Keratinocyte (primary cell): ENCODE data around the gene SLC7A11. TPM values are rescaled to one million over a fixed set of nuclear protein-coding genes. Genes with fewer than 3 reads are reported as not detected.

Experiments
- DNase-seq: peaks from one replicate; pipeline ENCODE4 v3.0.0-alpha.2; 2011; ENCODE audit warnings: low read depth, missing footprints, low spot score
- FAIRE-seq: peaks from 2 replicates; lab custom pipeline; 2011; peaks lifted over from hg19 to GRCh38; lab: Jason Lieb, UNC
- H2AFZ ChIP-seq: 2 replicates; pipeline ENCODE4 v1.6.0; 2012; ENCODE audit warnings: low read length, control low read depth, inconsistent platforms; ENCODE audit not compliant: control insufficient read depth
- H3K27ac ChIP-seq: 2 replicates; pipeline ENCODE4 v1.5.1; 2011; ENCODE audit warnings: low read length; ENCODE audit not compliant: control insufficient read depth, insufficient read depth
- H3K27me3 ChIP-seq: 3 replicates; pipeline ENCODE4 v1.6.0; 2011; ENCODE audit warnings: low read length; ENCODE audit not compliant: control insufficient read depth, insufficient read depth; ENCODE audit errors: extremely low read depth
- H3K36me3 ChIP-seq, 2 experiments: 2 replicates in 1 of 2; 3 replicates in 1 of 2; pipeline ENCODE4 v1.5.1; 2011; ENCODE audit warnings: low read length in 2 of 2, mild to moderate bottlenecking in 1 of 2; ENCODE audit not compliant: control insufficient read depth in 2 of 2, insufficient read depth in 2 of 2; ENCODE audit errors: extremely low read depth in 1 of 2
- H3K4me1 ChIP-seq: 3 replicates; pipeline ENCODE4 v1.5.1; 2011; ENCODE audit warnings: low read length; ENCODE audit not compliant: control insufficient read depth, insufficient read depth; ENCODE audit errors: extremely low read depth
- H3K4me2 ChIP-seq: 3 replicates; pipeline ENCODE4 v1.6.0; 2011; ENCODE audit warnings: low read depth, low read length; ENCODE audit not compliant: control insufficient read depth, insufficient read depth; ENCODE audit errors: extremely low read depth
- H3K4me3 ChIP-seq, 3 experiments: fragments of 200-600 bp in 1 of 3; sonication (generic) in 1 of 3; 2 replicates in 2 of 3; 3 replicates in 1 of 3; pipeline ENCODE4 v1.5.1; 2011 to 2016; ENCODE audit warnings: low read length in 3 of 3, mild to moderate bottlenecking in 3 of 3, control low read depth in 2 of 3, inconsistent platforms in 1 of 3, low read depth in 1 of 3, mixed read lengths in 1 of 3, mixed run types in 1 of 3, moderate library complexity in 1 of 3; ENCODE audit not compliant: control insufficient read depth in 2 of 3, insufficient read depth in 2 of 3; ENCODE audit errors: extremely low read depth in 1 of 3
- H3K79me2 ChIP-seq: 2 replicates; pipeline ENCODE4 v1.6.0; 2012; ENCODE audit warnings: low read length; ENCODE audit not compliant: control insufficient read depth, insufficient read depth
- H3K9ac ChIP-seq: 3 replicates; pipeline ENCODE4 v1.6.0; 2011; ENCODE audit warnings: low read length; ENCODE audit not compliant: control insufficient read depth, insufficient read depth; ENCODE audit errors: extremely low read depth
- H3K9me1 ChIP-seq: 3 replicates; pipeline ENCODE4 v1.6.0; 2011; ENCODE audit warnings: low read length; ENCODE audit not compliant: control insufficient read depth, insufficient read depth; ENCODE audit errors: extremely low read depth
- H3K9me3 ChIP-seq: 2 replicates; pipeline ENCODE4 v1.5.1; 2012; ENCODE audit warnings: low read depth, low read length; ENCODE audit not compliant: control insufficient read depth
- H4K20me1 ChIP-seq: 3 replicates; pipeline ENCODE4 v1.6.0; 2011; ENCODE audit warnings: low read length; ENCODE audit not compliant: control insufficient read depth, insufficient read depth; ENCODE audit errors: extremely low read depth
- EZH2 ChIP-seq: IDR thresholded peaks from one replicate; pipeline ENCODE4 v1.6.1; 2012; ENCODE audit warnings: inconsistent platforms, mild to moderate bottlenecking, low read length, moderate library complexity
- dilution Hi-C: fragments of 300-500 bp; cut with MboI; formaldehyde crosslinking; loops from one replicate; pipeline ENCODE4 v1.7.0; 2020; ENCODE audit warnings: low sequenced_read_pairs; ENCODE audit not compliant: extremely low pct_ligation_motif_present
- polyA plus RNA-seq, 5 experiments: library from polyadenylated mRNA; depleted of rRNA in 3 of 5; stranded (reverse) in 3 of 5; stranded (forward) in 1 of 5; unstranded in 1 of 5; fragments of >200 nt; gene quantifications; 1 replicate in 1 of 5; 2 replicates in 3 of 5; 3 replicates in 1 of 5; pipeline versions ENCODE4 v1.2.1 to v1.2.3, GENCODE V29; 2011 to 2012; ENCODE audit warnings: missing spikeins in 2 of 5, low read depth in 1 of 5, low replicate concordance in 1 of 5
- TF ChIP-seq, protein P1 (sequence below), 3 experiments: IDR thresholded peaks in 1 of 3; conservative IDR thresholded peaks in 1 of 3; optimal IDR thresholded peaks in 1 of 3; 2 replicates in 2 of 3; 3 replicates in 1 of 3; pipeline versions ENCODE3 to v1.5.1; 2011; ENCODE audit warnings: low read length in 3 of 3, mild to moderate bottlenecking in 3 of 3, moderate library complexity in 2 of 3, control low read depth in 1 of 3, inconsistent platforms in 1 of 3; ENCODE audit not compliant: insufficient read depth in 2 of 3; ENCODE audit errors: extremely low read depth in 1 of 3

SLC7A11 gene
- polyA plus RNA-seq, 1 donor (not counting 4 experiments of a cell fraction or from before 2014, with no cell fraction given) = 8.4 TPM

DNA sequence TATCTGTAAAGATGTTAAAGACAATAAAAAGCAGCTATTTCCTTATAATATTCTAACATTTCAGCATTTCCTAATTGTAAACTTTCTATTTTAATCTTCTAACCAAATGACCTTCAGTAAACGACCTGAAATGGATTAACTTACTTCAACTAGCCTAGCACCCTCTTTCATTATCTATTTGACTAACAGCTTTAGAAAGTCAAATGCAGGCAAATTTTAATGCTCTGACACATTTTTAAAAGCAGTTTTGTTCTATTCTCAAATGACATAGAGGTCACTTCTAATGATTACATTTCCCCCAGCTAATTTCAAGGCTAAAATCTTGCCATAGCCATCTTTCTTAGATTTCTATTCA lies 41.9 kb downstream of the SLC7A11 start:
- FAIRE-seq (no peak), DNase-seq (no peak)

GRCh38 chr4:138199568-138200235 lies 42.4 kb downstream of the SLC7A11 start:
- Histone ChIP-seq H3K36me3 (peaks cover 0 to 15% of the 10 kb centered on the region in 2 experiments), H3K27me3 (no peaks in the 10 kb centered on the region), H3K27ac (peak overlapping the region; percentile 87), H3K4me3 (peak overlapping the region in 2 of 3 experiments; percentile 46 to 61), H3K4me1 (peaks cover 22% of the 10 kb centered on the region), H3K9me3 (no peaks in the 10 kb centered on the region), H3K9me1 (peaks cover 2% of the 10 kb centered on the region), H3K9ac (peak overlapping the region; percentile 63), H3K4me2 (peak overlapping the region; percentile 91), H3K79me2 (no peaks in the 10 kb centered on the region), H2AFZ (peak overlapping the region; percentile 94), H4K20me1 (no peaks in the 10 kb centered on the region)
- DNase-seq = peak; percentile 49
- dilution Hi-C loops = no loop called here
- FAIRE-seq = peak; percentile 99
- no peak for TF ChIP-seq EZH2

More for the DNA sequence above, 41.9 kb downstream of the SLC7A11 start:
- Histone ChIP-seq H3K36me3 (peaks cover 0 to 15% of the 10 kb centered on the region in 2 experiments), H2AFZ (peak overlapping the region; percentile 47), H4K20me1 (no peaks in the 10 kb centered on the region), H3K27me3 (no peaks in the 10 kb centered on the region), H3K4me2 (peak overlapping the region; percentile 91), H3K79me2 (no peaks in the 10 kb centered on the region), H3K9me1 (peaks cover 2% of the 10 kb centered on the region), H3K27ac (peak overlapping the region; percentile 87), H3K4me3 (peak overlapping the region in 1 of 3 experiments; percentile 61), H3K4me1 (peaks cover 22% of the 10 kb centered on the region), H3K9ac (peak overlapping the region; percentile 63), H3K9me3 (no peaks in the 10 kb centered on the region)
- TF ChIP-seq EZH2 = no peak
- TF ChIP-seq, protein P1, sequence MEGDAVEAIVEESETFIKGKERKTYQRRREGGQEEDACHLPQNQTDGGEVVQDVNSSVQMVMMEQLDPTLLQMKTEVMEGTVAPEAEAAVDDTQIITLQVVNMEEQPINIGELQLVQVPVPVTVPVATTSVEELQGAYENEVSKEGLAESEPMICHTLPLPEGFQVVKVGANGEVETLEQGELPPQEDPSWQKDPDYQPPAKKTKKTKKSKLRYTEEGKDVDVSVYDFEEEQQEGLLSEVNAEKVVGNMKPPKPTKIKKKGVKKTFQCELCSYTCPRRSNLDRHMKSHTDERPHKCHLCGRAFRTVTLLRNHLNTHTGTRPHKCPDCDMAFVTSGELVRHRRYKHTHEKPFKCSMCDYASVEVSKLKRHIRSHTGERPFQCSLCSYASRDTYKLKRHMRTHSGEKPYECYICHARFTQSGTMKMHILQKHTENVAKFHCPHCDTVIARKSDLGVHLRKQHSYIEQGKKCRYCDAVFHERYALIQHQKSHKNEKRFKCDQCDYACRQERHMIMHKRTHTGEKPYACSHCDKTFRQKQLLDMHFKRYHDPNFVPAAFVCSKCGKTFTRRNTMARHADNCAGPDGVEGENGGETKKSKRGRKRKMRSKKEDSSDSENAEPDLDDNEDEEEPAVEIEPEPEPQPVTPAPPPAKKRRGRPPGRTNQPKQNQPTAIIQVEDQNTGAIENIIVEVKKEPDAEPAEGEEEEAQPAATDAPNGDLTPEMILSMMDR (optimal IDR thresholded peaks at IDR 0.05 in 1 of 3, IDR thresholded peaks at IDR 0.05 in 1 of 3, conservative IDR thresholded peaks at IDR 0.05 in 1 of 3; ENCODE audit: extremely low read depth in 1 of 3, insufficient read depth in 2 of 3, low read length in 3 of 3) = no peak
- dilution Hi-C loops = no loop called here
